HCT116 (cell line): ENCODE results near the gene ARHGAP19.

ENCODE experiments used
- CTCF ChIP-seq, 3 experiments: fragments of 200-600 bp in 1 of 3; sonication (generic) in 1 of 3; IDR thresholded peaks in 2 of 3; conservative IDR thresholded peaks in 1 of 3; 2 replicates each; pipeline ENCODE4 v1.5.1; 2012 to 2017; ENCODE audit warnings: low read depth in 2 of 3, low read length in 2 of 3, antibody characterized with exemption in 1 of 3, borderline replicate concordance in 1 of 3, control low read depth in 1 of 3, mild to moderate bottlenecking in 1 of 3, mixed read lengths in 1 of 3, mixed run types in 1 of 3, moderate library complexity in 1 of 3; ENCODE audit not compliant: insufficient read depth in 1 of 3
- EZH2 ChIP-seq: fragments of 200-600 bp; sonication (generic); IDR thresholded peaks from 2 replicates; pipeline ENCODE4 v1.6.1; 2017; ENCODE audit warnings: antibody characterized with exemption, mixed run types
- POLR2A ChIP-seq: IDR thresholded peaks from 2 replicates; pipeline ENCODE4 v1.7.0; 2011; ENCODE audit warnings: borderline replicate concordance; ENCODE audit not compliant: insufficient read depth, insufficient read length; ENCODE audit errors: extremely low read depth
- POLR2AphosphoS5 ChIP-seq: IDR thresholded peaks from 2 replicates; pipeline ENCODE4 v1.6.1; 2011; ENCODE audit warnings: mild to moderate bottlenecking, low read depth, low read length, moderate library complexity

DNA sequence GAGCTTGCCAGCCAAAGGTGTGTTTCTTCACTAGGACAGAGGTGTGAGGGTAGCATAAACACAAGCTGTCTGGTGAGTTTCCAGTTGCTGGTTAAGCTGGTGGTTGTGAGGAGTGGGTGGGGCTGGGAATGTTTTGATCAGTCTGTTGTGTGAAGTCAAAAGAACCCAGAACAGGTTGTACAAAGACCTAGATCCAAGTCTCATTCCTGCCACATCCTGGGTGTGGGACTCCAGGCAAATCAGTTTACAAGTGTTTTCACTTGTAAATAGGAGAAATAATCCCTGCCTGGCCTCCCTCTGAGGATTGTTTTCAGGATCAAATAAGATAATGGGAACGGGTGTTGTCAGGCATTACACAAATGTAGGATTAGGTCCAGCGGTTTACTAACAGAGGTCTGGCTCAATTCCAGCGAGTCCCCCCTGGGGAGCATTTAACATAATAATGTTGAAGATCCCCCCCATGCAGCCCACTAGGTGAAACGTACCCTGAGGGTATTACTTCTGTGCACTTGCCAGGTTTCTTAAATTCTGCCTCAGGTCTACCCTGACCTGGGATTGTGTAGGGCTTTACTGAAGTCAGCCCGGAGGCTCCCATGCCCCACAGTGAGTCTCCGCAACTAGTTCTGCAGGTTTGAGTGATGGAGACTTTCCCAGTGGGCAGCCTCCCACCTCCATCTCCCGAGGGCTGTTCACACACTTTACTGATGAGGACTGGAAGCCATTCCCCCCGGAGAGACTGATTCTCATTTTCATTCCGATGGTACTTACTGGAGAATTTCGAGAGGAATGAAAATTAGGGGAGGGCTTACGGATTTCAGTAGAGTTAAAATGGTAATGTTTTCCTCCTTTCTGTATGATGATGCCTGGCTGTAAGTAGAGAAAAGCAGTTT, 44.8 kb upstream of the ARHGAP19 start:
- TF ChIP-seq CTCF (IDR thresholded peaks at IDR 0.05 in 2 of 3, conservative IDR thresholded peaks at IDR 0.05 in 1 of 3; ENCODE audit: borderline replicate concordance in 1 of 3, insufficient read depth in 1 of 3, low read depth in 2 of 3, low read length in 2 of 3) (no peak), POLR2A (no peak), EZH2 (no peak), POLR2AphosphoS5 (no peak)
